HG03457 (cell line): ENCODE results near the gene PDE4B.
A peak's percentile ranks its signal among the peaks of the same experiment; 100 is the strongest.
"Not testable (repeated sequence)": the region's sequence is repeated elsewhere in the genome, so short reads cannot be mapped to it uniquely, and the experiment has no call there.

Experiments used
- ATAC-seq: cut with Tn5 transposase; IDR thresholded peaks from one replicate; pipeline ENCODE4 v1.9.1; 2021; ENCODE audit warnings: moderate number of reproducible peaks; ENCODE audit not compliant: unreplicated experiment

Gene PDE4B

GRCh38 chr1:66300280-66300971 lies 507.7 kb downstream of the PDE4B start:
- ATAC-seq: no peak

DNA sequence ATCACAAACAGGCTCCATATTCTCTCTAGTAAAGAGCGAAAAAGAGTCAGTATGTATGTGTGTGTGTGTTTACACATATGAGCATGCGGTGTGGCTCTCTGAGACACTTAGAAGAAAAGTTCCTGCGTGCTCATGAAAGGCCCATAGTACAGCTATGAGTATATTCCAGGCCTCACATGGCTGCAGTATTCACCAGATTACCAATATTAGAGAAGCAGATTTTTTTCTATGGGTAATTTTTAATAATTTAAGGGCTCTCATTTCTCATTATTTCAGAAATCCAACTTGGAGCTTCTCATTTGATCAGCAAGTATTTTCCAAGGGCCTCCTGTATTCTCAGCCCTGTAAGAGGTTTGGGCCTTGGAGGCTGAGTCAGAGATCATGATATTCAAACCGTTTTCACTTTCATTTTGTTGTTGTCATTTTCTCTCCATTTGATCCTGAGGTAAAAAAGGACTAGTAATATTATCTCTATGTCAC lies 508.3 kb downstream of the PDE4B start:
- peak; percentile 66 for ATAC-seq

DNA sequence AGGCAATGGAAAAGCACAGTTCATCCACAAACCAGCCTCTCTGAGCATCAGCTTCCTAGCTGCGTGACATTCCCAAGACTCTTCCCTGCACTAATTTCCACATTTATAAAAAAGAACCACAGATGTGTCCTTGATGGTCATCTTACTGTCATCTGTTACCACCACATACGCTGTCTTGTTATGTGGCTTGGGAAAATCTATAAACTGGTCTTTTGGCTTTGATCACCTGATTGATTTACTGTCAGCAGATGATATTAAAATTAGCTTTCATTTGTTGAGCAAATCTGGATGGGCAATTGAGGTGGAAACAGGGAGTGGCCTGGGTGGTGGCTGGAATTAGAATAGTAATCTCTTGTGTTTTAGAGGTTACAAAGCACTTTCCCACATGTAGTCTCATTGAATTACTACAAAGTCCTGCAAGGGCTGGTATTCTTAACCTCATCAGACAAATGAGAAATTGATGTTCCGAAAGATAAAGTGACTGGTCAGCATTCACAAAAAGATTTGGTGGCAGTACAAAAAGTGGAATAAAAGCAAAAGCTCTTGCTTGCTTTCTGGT lies 509.6 kb downstream of the PDE4B start:
- ATAC-seq: no peak

GRCh38 chr1:66302815-66303214 lies 510.1 kb downstream of the PDE4B start:
- ATAC-seq: no peak

DNA sequence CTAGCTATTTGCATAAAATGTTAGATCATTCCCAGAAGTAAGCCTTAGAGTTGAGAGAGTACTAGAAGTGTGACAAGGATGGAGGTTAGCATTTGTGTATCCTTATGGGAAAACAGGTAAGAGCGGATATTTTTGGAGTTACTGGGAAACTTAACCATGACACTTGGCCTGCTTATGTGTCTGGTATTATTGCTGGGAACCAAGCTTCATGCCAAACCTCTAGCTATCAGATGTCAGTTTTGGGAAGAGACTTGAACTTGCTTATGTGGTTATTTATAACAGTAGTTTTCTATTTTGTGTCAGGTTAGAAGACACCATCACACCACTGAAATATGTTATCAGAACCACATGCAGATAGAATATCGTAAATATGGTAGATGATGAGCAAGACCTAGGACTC lies 511.0 kb downstream of the PDE4B start:
- no peak for ATAC-seq

DNA sequence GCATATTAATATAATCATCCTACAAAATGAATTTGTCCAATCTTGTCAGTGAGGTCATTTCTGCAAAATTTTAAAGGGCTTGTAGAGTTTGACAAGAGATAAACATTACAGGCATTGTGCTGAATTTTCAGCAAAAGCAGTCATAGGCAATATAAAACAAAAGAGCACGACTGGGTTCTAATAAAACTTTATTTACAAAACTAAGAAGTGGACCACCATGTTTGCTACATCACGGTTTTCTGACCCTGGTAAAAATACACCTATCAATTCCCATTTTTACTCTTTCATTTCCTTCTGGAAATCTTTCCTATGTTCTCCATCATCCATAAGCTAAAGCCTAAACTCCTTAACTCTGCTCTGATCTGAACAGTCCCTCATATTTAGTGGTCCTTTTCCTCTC lies 511.4 kb downstream of the PDE4B start:
- ATAC-seq: no peak

- ATAC-seq: no peak
These were observed 513.2 kb downstream of the PDE4B start for GRCh38 chr1:66305927-66306326.

- ATAC-seq: no peak
These were observed 516.5 kb downstream of the PDE4B start for GRCh38 chr1:66309006-66309741.

DNA sequence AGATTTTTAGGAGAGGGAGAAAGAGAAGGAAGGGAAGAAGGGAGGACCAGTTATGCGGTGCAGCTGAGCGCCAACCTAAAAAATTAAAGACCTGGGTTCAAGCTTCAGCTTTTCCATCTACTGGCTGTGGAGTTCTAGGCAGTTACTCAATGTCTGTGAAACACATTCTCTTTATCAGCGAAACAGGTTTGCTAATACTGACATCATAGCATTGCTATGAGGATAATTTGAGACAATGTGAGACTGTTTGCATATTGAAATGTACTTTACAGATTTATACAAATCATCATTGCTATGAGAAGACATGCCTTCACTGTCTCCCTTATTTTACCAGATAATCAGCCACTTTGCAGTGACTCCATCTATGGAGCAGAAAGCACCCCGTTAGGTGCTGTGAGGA lies 518.4 kb downstream of the PDE4B start:
- no peak for ATAC-seq

DNA sequence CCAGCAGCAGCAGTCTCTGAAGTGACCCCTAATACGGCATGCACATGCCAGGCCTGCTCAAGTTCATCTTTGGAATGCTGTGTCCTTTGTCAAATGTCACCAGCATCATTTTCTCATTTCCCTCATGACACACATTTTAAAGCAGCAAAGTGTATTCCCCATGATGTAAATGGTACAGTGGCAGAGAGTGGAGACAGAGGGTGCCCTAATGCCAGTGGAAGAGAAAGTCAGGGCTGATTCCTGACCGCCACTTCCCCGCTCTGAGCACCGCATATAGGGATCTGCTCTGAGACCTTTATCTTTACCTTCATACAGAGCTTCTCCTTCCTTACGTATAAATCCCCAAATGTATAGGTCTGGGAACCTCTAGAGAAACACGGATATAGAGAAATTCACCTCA lies 518.9 kb downstream of the PDE4B start:
- ATAC-seq: no peak

DNA sequence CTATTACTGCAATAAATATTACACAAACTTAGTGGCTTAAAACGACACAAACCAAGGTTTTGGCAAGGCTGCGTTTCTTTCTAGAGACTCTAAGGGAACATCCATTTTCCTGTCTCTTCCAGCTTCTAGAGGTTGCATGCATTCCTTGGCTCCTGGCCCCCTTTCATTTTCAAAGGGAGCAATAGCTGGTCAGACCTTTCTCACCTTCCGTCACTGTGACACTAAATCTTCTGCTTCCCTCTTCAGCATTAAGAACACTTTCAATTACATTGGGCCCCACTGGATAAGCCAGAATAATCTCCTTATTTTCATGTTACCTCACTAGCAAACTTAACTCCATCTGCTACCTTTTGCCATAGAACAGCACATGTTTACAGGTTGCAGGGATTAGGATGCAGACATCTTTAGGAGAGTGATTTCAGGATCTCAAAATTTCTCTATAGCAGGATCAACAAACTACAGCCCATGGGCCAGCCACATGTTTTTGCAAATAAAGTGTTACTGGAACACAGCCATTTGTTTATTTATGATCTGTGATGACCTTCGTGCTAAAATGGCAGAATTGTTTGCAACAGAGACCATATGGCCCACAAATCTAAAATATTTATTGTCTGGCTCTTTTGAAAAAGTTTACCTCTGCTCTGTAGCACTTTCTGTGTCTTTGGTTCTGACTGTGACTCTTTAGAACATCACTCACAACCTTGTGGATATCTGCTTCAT lies 519.7 kb downstream of the PDE4B start:
- no peak for ATAC-seq

DNA sequence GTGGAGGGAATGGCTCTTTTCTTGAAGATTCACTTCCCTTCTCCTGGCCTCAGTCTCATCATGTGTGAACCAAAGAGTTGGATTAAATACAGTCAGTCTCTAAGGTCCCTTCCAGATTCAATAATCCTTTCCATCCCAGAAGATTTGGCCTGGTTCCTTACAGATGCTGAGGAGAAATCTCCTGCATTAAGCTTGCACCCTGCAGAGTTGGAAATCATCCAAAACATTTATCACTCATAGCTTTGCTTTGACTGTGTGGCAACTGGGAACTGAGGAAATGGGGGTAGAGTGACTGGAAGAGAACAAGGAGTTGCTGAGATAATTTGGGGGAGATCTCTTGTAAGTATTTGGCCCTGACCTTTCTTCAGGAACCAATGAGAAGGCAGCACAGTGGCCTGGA lies 520.7 kb downstream of the PDE4B start:
- ATAC-seq: no peak

DNA sequence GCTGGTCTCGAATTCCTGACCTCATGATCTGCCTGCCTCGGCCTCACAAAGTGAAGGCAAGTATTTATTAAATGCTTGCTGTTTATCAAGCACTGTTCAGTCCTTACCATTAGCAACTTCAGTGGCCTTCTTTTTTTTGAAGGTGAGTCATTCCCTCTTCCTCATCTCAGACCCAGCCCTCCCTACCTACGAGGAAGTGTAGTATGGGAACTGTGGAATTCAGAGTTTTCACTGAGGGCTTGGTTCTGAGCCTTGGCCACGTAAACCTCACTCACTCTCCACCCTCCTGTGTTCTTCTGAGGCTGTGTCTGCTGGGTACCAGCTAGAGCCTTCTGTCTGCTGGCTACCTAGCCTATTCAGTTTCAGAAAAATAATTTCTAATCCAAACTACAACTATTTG lies 523.0 kb downstream of the PDE4B start:
- no peak for ATAC-seq

- ATAC-seq: no peak
These were observed 524.0 kb downstream of the PDE4B start for GRCh38 chr1:66316464-66317247.

GRCh38 chr1:66317248-66317515 lies 524.5 kb downstream of the PDE4B start:
- no peak for ATAC-seq

DNA sequence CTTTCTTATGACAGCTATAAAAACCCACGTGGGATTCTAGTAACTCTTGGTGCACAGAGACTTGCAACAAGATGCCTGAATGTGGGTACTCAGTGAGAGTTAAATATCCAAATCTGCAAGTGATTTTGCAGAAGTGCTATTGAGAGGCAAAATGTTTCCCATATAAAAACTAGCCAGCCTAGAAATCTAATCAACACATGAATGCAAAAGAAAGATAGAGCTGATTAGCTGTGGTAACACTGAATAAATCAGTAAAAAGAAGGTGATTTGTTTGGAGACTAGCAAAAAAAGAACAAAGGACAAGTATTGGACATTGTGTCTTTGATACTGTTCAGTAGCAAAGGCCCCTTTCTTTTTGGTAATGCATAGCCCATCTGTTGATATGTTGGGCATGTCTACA lies 527.5 kb downstream of the PDE4B start:
- ATAC-seq: no peak

DNA sequence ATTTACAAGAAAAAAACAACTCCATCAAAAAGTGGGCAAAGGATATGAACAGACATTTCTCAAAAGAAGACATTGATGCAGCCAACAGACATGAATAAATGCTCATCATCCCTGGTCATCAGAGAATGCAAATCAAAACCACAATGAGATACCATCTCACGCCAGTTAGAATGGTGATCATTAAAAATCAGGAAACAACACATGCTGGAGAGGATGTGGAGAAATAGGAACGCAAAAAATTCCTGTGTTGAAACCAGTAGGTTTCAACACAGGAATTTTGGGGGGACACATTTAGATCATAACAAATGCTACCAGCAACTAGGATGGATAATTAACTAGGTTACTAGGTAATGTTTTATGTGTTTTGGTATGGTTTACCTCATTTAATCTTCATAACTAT lies 529.8 kb downstream of the PDE4B start:
- not testable (repeated sequence) for ATAC-seq

GRCh38 chr1:66323958-66324625 lies 531.4 kb downstream of the PDE4B start:
- no peak for ATAC-seq

DNA sequence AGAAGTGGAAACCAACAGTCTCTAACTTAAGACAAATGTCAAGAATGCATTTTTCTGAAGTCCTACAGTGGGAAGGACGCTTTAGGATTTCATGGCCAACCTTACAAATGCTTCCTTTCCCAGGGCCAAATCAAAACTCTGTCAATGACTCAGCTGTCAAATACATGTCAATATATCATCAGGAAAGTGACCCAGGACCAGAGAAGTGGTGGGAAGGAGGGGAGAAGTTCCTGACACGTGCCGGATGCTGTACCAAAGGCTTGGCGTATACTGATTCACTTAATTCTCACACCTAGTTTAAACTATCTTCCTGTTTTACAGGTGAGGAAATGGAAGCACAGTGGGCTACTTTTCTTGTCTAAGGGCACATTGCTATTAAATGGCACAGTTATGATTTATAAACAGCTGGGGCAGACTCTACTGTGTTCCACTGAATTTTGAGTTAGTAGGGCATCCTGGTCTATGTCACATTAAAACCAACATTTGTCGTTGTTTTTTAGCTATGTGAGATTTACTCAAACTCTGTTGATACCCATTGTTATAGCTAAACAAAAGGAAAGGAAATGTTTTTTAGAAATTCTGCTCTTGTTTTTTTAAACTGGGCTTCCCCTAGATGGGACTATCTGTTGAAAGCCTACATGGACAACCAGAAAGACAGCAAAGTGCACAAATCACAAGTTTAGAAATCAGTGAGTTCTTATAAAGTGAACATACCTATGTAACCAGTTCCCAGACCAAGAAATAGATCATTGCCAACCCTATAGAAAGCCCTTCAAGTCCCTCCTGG lies 533.1 kb downstream of the PDE4B start:
- no peak for ATAC-seq

DNA sequence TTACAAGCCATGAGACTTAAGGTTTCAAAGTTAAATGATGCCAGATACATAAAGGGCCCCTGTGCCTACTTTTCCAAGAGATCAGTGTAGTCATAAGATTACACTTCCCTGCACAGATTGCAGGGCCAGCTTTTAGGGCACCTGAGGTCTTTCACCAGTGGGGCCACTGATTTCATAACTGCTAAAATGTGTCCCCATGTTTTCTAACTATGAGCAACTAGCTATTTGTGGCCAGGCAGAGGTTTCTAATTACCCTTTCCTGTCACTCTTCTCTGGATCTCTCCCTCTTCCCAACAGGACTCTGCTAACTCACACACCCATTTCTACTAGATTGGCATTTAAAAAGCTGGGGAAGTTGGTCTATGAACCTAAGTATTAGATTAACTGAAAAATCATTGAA lies 534.2 kb downstream of the PDE4B start:
- no peak for ATAC-seq
